PC-9 (cell line): ENCODE data around the gene LOXL3. TPM values are rescaled to one million over a fixed set of nuclear protein-coding genes. Genes with fewer than 3 reads are reported as not detected.
A peak's percentile ranks its signal among the peaks of the same experiment; 100 is the strongest.

Experiments used
- BruUV-seq: library from RNA; stranded (reverse); fragments of 400-500 nt; replicated peaks from 2 replicates; lab custom pipeline; 2021; lab: Mats Ljungman, UMichigan
- CTCF ChIA-PET: fragments of 300-600 bp; sonication (Branson Sonifier 250); formaldehyde crosslinking; loops from one replicate; lab custom pipeline; 2022; ENCODE audit warnings: antibody characterized with exemption; lab: Charles Lee
- POLR2A ChIA-PET: fragments of 300-600 bp; sonication (Branson Sonifier 250); formaldehyde crosslinking; loops from one replicate; lab custom pipeline; 2022; ENCODE audit warnings: antibody characterized with exemption; ENCODE audit not compliant: unreplicated experiment; lab: Charles Lee
- DNase-seq, 2 experiments: peaks; one replicate each; pipeline versions ENCODE4 v3.0.0 to v3.0.0-alpha.2; 2015 to 2022; ENCODE audit warnings: mixed read lengths in 1 of 2
- H2AFZ ChIP-seq: fragments of 200-600 bp; sonication (generic); 2 replicates; pipeline ENCODE4 v1.8.1; 2017; ENCODE audit warnings: antibody characterized with exemption
- H3F3A ChIP-seq: fragments of 200-600 bp; sonication (generic); 2 replicates; pipeline ENCODE4 v1.8.1; 2017; ENCODE audit warnings: antibody characterized with exemption, mild to moderate bottlenecking, low read depth; ENCODE audit not compliant: insufficient read depth
- H3K27ac ChIP-seq: fragments of 200-600 bp; sonication (generic); 2 replicates; pipeline ENCODE4 v1.6.1; 2016; ENCODE audit warnings: mixed run types
- H3K27me3 ChIP-seq: fragments of 200-600 bp; sonication (generic); 2 replicates; pipeline ENCODE4 v1.6.1; 2016; ENCODE audit warnings: low read depth, mixed run types; ENCODE audit not compliant: insufficient read depth
- H3K36me3 ChIP-seq: fragments of 200-600 bp; sonication (generic); 2 replicates; pipeline ENCODE4 v1.6.1; 2016; ENCODE audit warnings: low read depth, mixed run types
- H3K4me1 ChIP-seq: fragments of 200-600 bp; sonication (generic); replicated peaks from 2 replicates; pipeline ENCODE4 v1.6.1; 2016; ENCODE audit warnings: mixed run types; ENCODE audit not compliant: insufficient read depth
- H3K4me2 ChIP-seq: fragments of 200-600 bp; sonication (generic); 2 replicates; pipeline ENCODE4 v1.6.1; 2017; ENCODE audit warnings: mixed run types
- H3K4me3 ChIP-seq: fragments of 200-600 bp; sonication (generic); 2 replicates; pipeline ENCODE4 v1.6.1; 2016; ENCODE audit warnings: mixed run types
- H3K79me2 ChIP-seq: fragments of 200-600 bp; sonication (generic); 2 replicates; pipeline ENCODE4 v1.6.1; 2017; ENCODE audit warnings: low read depth, mixed run types
- H3K9me2 ChIP-seq: fragments of 200-600 bp; sonication (generic); 2 replicates; pipeline ENCODE4 v1.8.1; 2017; ENCODE audit warnings: mild to moderate bottlenecking; ENCODE audit not compliant: insufficient read depth
- H3K9me3 ChIP-seq: fragments of 200-600 bp; sonication (generic); 2 replicates; pipeline ENCODE4 v1.8.1; 2016; ENCODE audit warnings: low read depth; ENCODE audit not compliant: insufficient read depth
- H4K20me1 ChIP-seq: fragments of 200-600 bp; sonication (generic); 2 replicates; pipeline ENCODE4 v1.8.1; 2017; ENCODE audit not compliant: insufficient read depth
- EZH2 ChIP-seq: fragments of 200-600 bp; sonication (generic); IDR thresholded peaks from 2 replicates; pipeline ENCODE4 v1.8.0; 2017; ENCODE audit warnings: antibody characterized with exemption, low read depth
- intact Hi-C: fragments of 100-400 bp; cut with micrococcal nuclease; formaldehyde crosslinking; loops from one replicate; pipeline ENCODE4 v1.10.0; 2022; ENCODE audit not compliant: unreplicated experiment
- total RNA-seq: library from RNA; stranded (reverse); gene quantifications from 2 replicates; pipeline ENCODE4 v1.2.3, GENCODE V29; 2021
- TF ChIP-seq, protein P1 (sequence below): fragments of 200-600 bp; sonication (generic); conservative IDR thresholded peaks from 2 replicates; pipeline ENCODE4 v1.6.1; 2017; ENCODE audit warnings: mixed run types, antibody characterized with exemption, mild to moderate bottlenecking, moderate library complexity

The LOXL3 gene
- total RNA-seq, 1 experiment from 2014 or later = 3.1 TPM

DNA sequence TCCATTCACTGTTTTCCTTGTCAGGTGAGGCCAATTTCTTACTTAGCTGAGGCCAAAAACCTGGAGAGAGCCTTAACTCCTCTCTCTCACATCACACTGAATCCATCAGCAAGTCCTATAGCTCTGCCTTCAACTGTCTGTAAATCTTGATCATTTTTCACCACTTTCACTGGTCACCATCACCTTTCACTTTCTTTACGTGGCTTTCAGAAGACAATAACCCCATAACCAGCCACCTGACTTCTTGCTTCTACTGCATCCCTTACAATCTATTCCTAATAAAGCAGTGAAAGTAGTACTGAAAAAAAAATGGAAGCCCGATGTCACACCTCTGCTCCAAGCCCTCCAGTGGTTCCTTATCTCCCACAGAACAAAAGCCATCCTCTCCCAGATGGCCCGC is 7.7 kb downstream of the LOXL3 start:
- H3K27ac ChIP-seq = no peak overlapping the region
- H3K4me1 ChIP-seq = peaks cover 12% of the 10 kb centered on the region
- H3K36me3 ChIP-seq = no peaks in the 10 kb centered on the region
- peaks cover 15% of the 10 kb centered on the region for H3K79me2 ChIP-seq
- ChIA-PET POLR2A (no interaction called here), CTCF (no interaction called here)
- peaks cover 23% of the 10 kb centered on the region; the same call in 1 of the 2 replicates for H3F3A ChIP-seq
- no peaks in the 10 kb centered on the region for H3K9me2 ChIP-seq
- BruUV-seq = no TSS peak
- no peak for DNase-seq
- TF ChIP-seq EZH2 = no peak
- TF ChIP-seq, protein P1, sequence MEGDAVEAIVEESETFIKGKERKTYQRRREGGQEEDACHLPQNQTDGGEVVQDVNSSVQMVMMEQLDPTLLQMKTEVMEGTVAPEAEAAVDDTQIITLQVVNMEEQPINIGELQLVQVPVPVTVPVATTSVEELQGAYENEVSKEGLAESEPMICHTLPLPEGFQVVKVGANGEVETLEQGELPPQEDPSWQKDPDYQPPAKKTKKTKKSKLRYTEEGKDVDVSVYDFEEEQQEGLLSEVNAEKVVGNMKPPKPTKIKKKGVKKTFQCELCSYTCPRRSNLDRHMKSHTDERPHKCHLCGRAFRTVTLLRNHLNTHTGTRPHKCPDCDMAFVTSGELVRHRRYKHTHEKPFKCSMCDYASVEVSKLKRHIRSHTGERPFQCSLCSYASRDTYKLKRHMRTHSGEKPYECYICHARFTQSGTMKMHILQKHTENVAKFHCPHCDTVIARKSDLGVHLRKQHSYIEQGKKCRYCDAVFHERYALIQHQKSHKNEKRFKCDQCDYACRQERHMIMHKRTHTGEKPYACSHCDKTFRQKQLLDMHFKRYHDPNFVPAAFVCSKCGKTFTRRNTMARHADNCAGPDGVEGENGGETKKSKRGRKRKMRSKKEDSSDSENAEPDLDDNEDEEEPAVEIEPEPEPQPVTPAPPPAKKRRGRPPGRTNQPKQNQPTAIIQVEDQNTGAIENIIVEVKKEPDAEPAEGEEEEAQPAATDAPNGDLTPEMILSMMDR = no peak
- intact Hi-C loops = loop anchor here (5.0 kb wide), 1 partner anchor 64 kb away; the partner anchor contains the start of genes CCDC142 and TTC31
- H3K4me3 ChIP-seq = no peak overlapping the region
- H3K9me3 ChIP-seq = no peaks in the 10 kb centered on the region
- H3K27me3 ChIP-seq = no peaks in the 10 kb centered on the region
- no peak overlapping the region for H2AFZ ChIP-seq
- no peak overlapping the region for H3K4me2 ChIP-seq
- H4K20me1 ChIP-seq = no peaks in the 10 kb centered on the region

DNA sequence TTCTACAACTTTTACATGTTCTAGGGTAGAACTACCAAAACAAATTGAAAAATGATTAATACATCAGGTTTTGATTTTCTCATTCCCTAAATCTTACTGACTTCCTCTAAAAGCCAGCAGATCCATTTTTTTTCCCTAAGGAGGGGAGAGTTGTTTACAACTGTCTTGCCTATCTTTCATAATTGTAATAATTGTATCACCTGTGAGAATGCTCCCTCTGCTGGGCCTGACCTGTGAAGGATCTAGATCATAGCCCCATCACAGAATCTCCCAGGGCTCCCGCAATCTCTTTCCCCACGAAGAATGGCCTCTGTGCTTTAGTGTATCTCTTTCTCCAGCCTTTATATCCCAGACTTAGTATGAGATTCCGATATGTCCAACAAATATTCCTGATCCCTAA is 9.1 kb downstream of the LOXL3 start:
- Histone ChIP-seq H3K9me3 (no peaks in the 10 kb centered on the region), H3K27ac (no peak overlapping the region), H2AFZ (no peak overlapping the region), H3K4me2 (no peak overlapping the region), H3K79me2 (0 out of 2 replicates have a peak, but pooled peaks cover 2% of the 10 kb centered on the region), H3K9me2 (no peaks in the 10 kb centered on the region), H3K27me3 (no peaks in the 10 kb centered on the region), H3K4me1 (0 out of 2 replicates have a peak, but pooled peaks cover 1% of the 10 kb centered on the region), H3K4me3 (no peak overlapping the region), H3F3A (peaks cover 23% of the 10 kb centered on the region; the same call in 1 of the 2 replicates), H4K20me1 (no peaks in the 10 kb centered on the region), H3K36me3 (no peaks in the 10 kb centered on the region)
- CTCF ChIA-PET = interaction anchor here (0.8 kb wide), 1 partner anchor 13 kb away, joined by 3 read pairs; no protein-coding TSS in a partner anchor
- DNase-seq = no peak
- intact Hi-C loops = loop anchor here (5.0 kb wide), 1 partner anchor 62 kb away; the partner anchor contains the start of genes CCDC142 and TTC31
- POLR2A ChIA-PET = no interaction called here
- BruUV-seq = no TSS peak
- TF ChIP-seq EZH2 = no peak
- TF ChIP-seq, protein P1 = peak; percentile 43; the same call in 1 of the 2 replicates

DNA sequence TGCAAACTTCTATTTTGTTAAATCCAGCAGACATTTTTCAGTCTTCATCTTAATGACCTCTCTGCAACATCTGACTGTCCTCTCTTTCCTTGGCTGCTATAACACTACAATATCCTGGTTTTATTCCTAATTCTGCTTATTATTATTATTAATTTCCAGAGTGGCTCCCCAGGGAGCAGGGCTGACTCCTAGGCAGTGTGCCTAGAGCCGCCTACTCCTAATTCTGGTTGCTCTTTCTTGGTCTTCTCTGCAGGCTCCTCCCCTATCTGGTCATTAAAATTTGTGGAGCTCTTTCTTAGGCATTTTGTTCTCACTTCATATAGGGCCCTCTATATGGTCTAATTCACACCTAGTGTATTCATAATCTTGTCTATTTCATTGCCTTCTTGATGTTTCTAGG is 10.8 kb downstream of the LOXL3 start:
- H3K4me2 ChIP-seq = no peak overlapping the region
- no peaks in the 10 kb centered on the region for H3K9me2 ChIP-seq
- H4K20me1 ChIP-seq = no peaks in the 10 kb centered on the region
- H3K4me1 ChIP-seq = no peaks in the 10 kb centered on the region
- intact Hi-C loops = no loop called here
- peaks cover 9% of the 10 kb centered on the region; the same call in 1 of the 2 replicates for H3F3A ChIP-seq
- TF ChIP-seq, protein P1 = no peak
- no peak for TF ChIP-seq EZH2
- H3K79me2 ChIP-seq = no peaks in the 10 kb centered on the region
- H3K27ac ChIP-seq = no peak overlapping the region
- H3K4me3 ChIP-seq = no peak overlapping the region
- ChIA-PET CTCF (interaction anchor here (0.7 kb wide), 1 partner anchor 209 kb away, joined by 3 read pairs; no protein-coding TSS in a partner anchor), POLR2A (no interaction called here)
- BruUV-seq = no TSS peak
- no peaks in the 10 kb centered on the region for H3K9me3 ChIP-seq
- H3K36me3 ChIP-seq = no peaks in the 10 kb centered on the region
- H2AFZ ChIP-seq = no peak overlapping the region
- no peak for DNase-seq
- H3K27me3 ChIP-seq = no peaks in the 10 kb centered on the region
